ENCODE data around the gene SND1. TPM values are rescaled to one million over a fixed set of nuclear protein-coding genes. Genes with fewer than 3 reads are reported as not detected.

The SND1 gene
- total and polyA plus RNA-seq, 2 of the 4 experiments (the other 2 are of a cell fraction), result 154 to 294 TPM

GRCh38 chr7:128104108-128104742 is 452.2 kb downstream of the SND1 start:
- Histone ChIP-seq H3K27me3 (ENCODE audit: control insufficient read depth, insufficient read depth, low read length) (peaks cover 45% of the 10 kb centered on the region), H3K18ac (ENCODE audit: low read depth, low read length) (no peak overlapping the region), H2AK9ac (replicated peaks; ENCODE audit: low read depth, low read length, poor library complexity) (no peak overlapping the region), H2AK5ac (ENCODE audit: low read depth, low read length) (no peak overlapping the region), H4K91ac (ENCODE audit: insufficient read depth, low read depth, low read length) (no peak overlapping the region), H3K27ac (ENCODE audit: insufficient read depth, low read length) (no peak overlapping the region), H3K4me1 (ENCODE audit: control insufficient read depth, insufficient read depth, low read length) (peaks cover 2% of the 10 kb centered on the region; the same call in 1 of the 2 replicates), H2BK15ac (ENCODE audit: low read depth, low read length) (no peak overlapping the region), H4K8ac (ENCODE audit: low read depth in 2 of 2, low read length in 2 of 2) (no peak overlapping the region; a peak in 1 of 4 replicates), H2BK20ac (ENCODE audit: low read depth, low read length) (no peak overlapping the region), H4K20me1 (ENCODE audit: insufficient read depth, low read length) (peaks cover 8% of the 10 kb centered on the region), H3K9me1 (ENCODE audit: insufficient read depth, low read length) (peaks cover 8% of the 10 kb centered on the region), H2BK120ac (ENCODE audit: low read depth, low read length) (no peak overlapping the region), H3K4me2 (ENCODE audit: low read depth, low read length) (peak overlapping the region; percentile 70), H3K4me3 (ENCODE audit: insufficient read depth, low read depth, low read length) (peak overlapping the region; percentile 34), H3K14ac (replicated peaks; ENCODE audit: low read depth, low read length) (no peak overlapping the region; the same call in 1 of the 2 replicates), H3K23ac (ENCODE audit: low read depth, low read length) (peak overlapping the region; percentile 48; the same call in 1 of the 2 replicates), H3K56ac (ENCODE audit: extremely low read depth, insufficient read depth, low read length) (no peak overlapping the region), H3K4ac (ENCODE audit: low read depth, low read length) (no peak overlapping the region), H3K9ac (ENCODE audit: low read depth, low read length) (no peak overlapping the region), H3K9me3 (ENCODE audit: control insufficient read depth, insufficient read depth, low read length) (no peaks in the 10 kb centered on the region), H2BK5ac (ENCODE audit: low read depth, low read length, poor library complexity, severe bottlenecking) (no peak overlapping the region), H2AFZ (replicated peaks; ENCODE audit: low read length, poor library complexity) (peak overlapping the region; percentile 76), H3K36me3 (ENCODE audit: control insufficient read depth, insufficient read depth, low read length) (no peaks in the 10 kb centered on the region), H3K79me1 (ENCODE audit: low read depth in 1 of 2, low read length in 2 of 2) (no peaks in the 10 kb centered on the region), H4K5ac (ENCODE audit: low read depth, low read length) (no peak overlapping the region)
- ChIA-PET POLR2A (ENCODE audit: unreplicated experiment) (interaction anchor here (0.6 kb wide), 1 partner anchor 420 kb away, joined by 5 read pairs; no protein-coding TSS in a partner anchor), CTCF (no interaction called here)
- DNase-seq, result no peak
- intact Hi-C loops (cut with micrococcal nuclease) (loop anchor here (5.0 kb wide), 1 partner anchor 397 kb away; no protein-coding TSS in a partner anchor), dilution Hi-C loops (cut with HindIII; ENCODE audit: low sequenced_read_pairs, unreplicated experiment) (no loop called here), in situ Hi-C loops (cut with MboI; ENCODE audit: low sequenced_read_pairs) (no loop called here)
- TF ChIP-seq RCOR1 (IDR thresholded peaks at IDR 0.05; ENCODE audit: insufficient replicate concordance, low read length), result no peak
- TF ChIP-seq CHD1 (IDR thresholded peaks at IDR 0.05; ENCODE audit: low read depth, low read length), result no peak
- no peak for TF ChIP-seq RAD21 (IDR thresholded peaks at IDR 0.05; ENCODE audit: low read length)
- no peak for TF ChIP-seq NFE2L2 (IDR thresholded peaks at IDR 0.05; ENCODE audit: low read depth, low read length)
- no peak for TF ChIP-seq BHLHE40 (IDR thresholded peaks at IDR 0.05; ENCODE audit: low read depth, low read length)
- TF ChIP-seq CEBPB (IDR thresholded peaks at IDR 0.05; ENCODE audit: low read depth, low read length), result no peak
- no peak for TF ChIP-seq MAZ (IDR thresholded peaks at IDR 0.05; ENCODE audit: borderline replicate concordance, low read depth, low read length)
- ATAC-seq (ENCODE audit: low read depth), result peak; percentile 50
- WGBS, 2 experiments (ENCODE audit: extremely low coverage in 2 of 2, insufficient read length in 1 of 2), result 4% methylated on average over 14 of the region's 59 CpGs; no CpG with 5 or more reads in 1 of the 2 experiments
- no TSS peak for BruUV-seq (replicated peaks)
